OCI-LY1 (cell line): ENCODE results near the gene NEURL1B.

Source experiments
- H2AFZ ChIP-seq: fragments of 200-600 bp; sonication (generic), shearing (Covaris generic); 2 replicates; pipeline ENCODE4 v1.6.0; 2014; ENCODE audit warnings: antibody characterized with exemption, mild to moderate bottlenecking, low read length
- H3F3A ChIP-seq: fragments of 200-600 bp; sonication (generic), shearing (Covaris generic); 2 replicates; pipeline ENCODE4 v1.6.0; 2014; ENCODE audit warnings: mild to moderate bottlenecking, antibody characterized with exemption, low read length, moderate library complexity; ENCODE audit not compliant: insufficient read depth
- H3K27ac ChIP-seq: fragments of 200-600 bp; sonication (generic); 2 replicates; pipeline ENCODE4 v1.5.1; 2014; ENCODE audit warnings: low read length, mixed run types, mild to moderate bottlenecking, low read depth; ENCODE audit not compliant: poor library complexity, severe bottlenecking
- H3K27me3 ChIP-seq: fragments of 200-600 bp; sonication (generic); 2 replicates; pipeline ENCODE4 v1.6.0; 2014; ENCODE audit warnings: antibody characterized with exemption, mild to moderate bottlenecking, low read length, moderate library complexity; ENCODE audit not compliant: insufficient read depth
- H3K36me3 ChIP-seq: fragments of 200-600 bp; sonication (generic); 2 replicates; pipeline ENCODE4 v1.6.1; 2014; ENCODE audit warnings: mild to moderate bottlenecking, antibody characterized with exemption, low read length, moderate library complexity, mixed read lengths; ENCODE audit not compliant: insufficient read depth
- H3K4me1 ChIP-seq: fragments of 200-600 bp; sonication (generic); 2 replicates; pipeline ENCODE4 v1.5.1; 2014; ENCODE audit warnings: mild to moderate bottlenecking, low read length, moderate library complexity; ENCODE audit not compliant: insufficient read depth, severe bottlenecking
- H3K4me2 ChIP-seq: fragments of 200-600 bp; sonication (generic), shearing (Covaris generic); 2 replicates; pipeline ENCODE4 v1.6.1; 2014; ENCODE audit warnings: low read length
- H3K4me3 ChIP-seq: fragments of 200-600 bp; sonication (generic); 2 replicates; pipeline ENCODE4 v1.5.1; 2014; ENCODE audit warnings: low read length, low read depth, mild to moderate bottlenecking, mixed read lengths; ENCODE audit not compliant: poor library complexity, severe bottlenecking
- H3K79me2 ChIP-seq: fragments of 200-600 bp; shearing (Covaris generic); 2 replicates; pipeline ENCODE4 v1.6.1; 2016; ENCODE audit warnings: mixed run types, low read length, mixed read lengths; ENCODE audit not compliant: insufficient read depth
- H3K9ac ChIP-seq: fragments of 200-600 bp; sonication (generic), shearing (Covaris generic); 2 replicates; pipeline ENCODE4 v1.6.1; 2014; ENCODE audit warnings: mild to moderate bottlenecking, low read length, mixed read lengths
- H3K9me2 ChIP-seq: fragments of 200-600 bp; sonication (generic), shearing (Covaris generic); 2 replicates; pipeline ENCODE4 v1.6.1; 2014; ENCODE audit warnings: low read depth, mild to moderate bottlenecking, low read length, mixed read lengths
- H3K9me3 ChIP-seq: fragments of 200-600 bp; shearing (Covaris generic); 2 replicates; pipeline ENCODE4 v1.6.1; 2014; ENCODE audit warnings: low read length, mixed read lengths
- H4K20me1 ChIP-seq: fragments of 200-600 bp; sonication (generic), shearing (Covaris generic); 2 replicates; pipeline ENCODE4 v1.6.0; 2016; ENCODE audit warnings: mild to moderate bottlenecking, low read length; ENCODE audit not compliant: insufficient read depth
- CTCF ChIP-seq: fragments of 200-600 bp; sonication (generic), shearing (Covaris generic); IDR thresholded peaks from 2 replicates; pipeline ENCODE4 v1.5.1; 2017; ENCODE audit warnings: mild to moderate bottlenecking, antibody characterized with exemption, low read length, moderate library complexity, mixed read lengths
- EZH2 ChIP-seq: fragments of 200-600 bp; sonication (generic), shearing (Covaris generic); IDR thresholded peaks from 2 replicates; pipeline ENCODE4 v1.8.0; 2017; ENCODE audit warnings: borderline replicate concordance, mixed run types, mild to moderate bottlenecking, antibody characterized with exemption, low read length, moderate library complexity, mixed read lengths

Gene NEURL1B

GRCh38 chr5:172685091-172685490, 44.0 kb downstream of the NEURL1B start:
- no peaks in the 10 kb centered on the region for H3K9me3 ChIP-seq
- H3K79me2 ChIP-seq, result no peaks in the 10 kb centered on the region
- no peak overlapping the region for H3K4me3 ChIP-seq
- no peaks in the 10 kb centered on the region for H4K20me1 ChIP-seq
- H2AFZ ChIP-seq, result no peak overlapping the region
- no peaks in the 10 kb centered on the region for H3K27me3 ChIP-seq
- TF ChIP-seq EZH2, result no peak
- no peak for TF ChIP-seq CTCF
- no peak overlapping the region for H3K27ac ChIP-seq
- no peak overlapping the region for H3K9ac ChIP-seq
- no peaks in the 10 kb centered on the region for H3K36me3 ChIP-seq
- no peak overlapping the region for H3K4me2 ChIP-seq
- no peaks in the 10 kb centered on the region for H3F3A ChIP-seq
- no peaks in the 10 kb centered on the region for H3K9me2 ChIP-seq
- H3K4me1 ChIP-seq, result no peaks in the 10 kb centered on the region

GRCh38 chr5:172686111-172686510, 45.0 kb downstream of the NEURL1B start:
- no peak overlapping the region for H3K4me3 ChIP-seq
- H3K4me2 ChIP-seq, result no peak overlapping the region
- no peaks in the 10 kb centered on the region for H3K4me1 ChIP-seq
- no peak overlapping the region for H3K9ac ChIP-seq
- no peaks in the 10 kb centered on the region for H3F3A ChIP-seq
- no peaks in the 10 kb centered on the region for H4K20me1 ChIP-seq
- H3K27ac ChIP-seq, result no peak overlapping the region
- no peak overlapping the region for H2AFZ ChIP-seq
- no peaks in the 10 kb centered on the region for H3K9me3 ChIP-seq
- no peaks in the 10 kb centered on the region for H3K36me3 ChIP-seq
- TF ChIP-seq EZH2 (no peak), CTCF (no peak)
- no peaks in the 10 kb centered on the region for H3K27me3 ChIP-seq
- no peaks in the 10 kb centered on the region for H3K79me2 ChIP-seq
- no peaks in the 10 kb centered on the region for H3K9me2 ChIP-seq

DNA sequence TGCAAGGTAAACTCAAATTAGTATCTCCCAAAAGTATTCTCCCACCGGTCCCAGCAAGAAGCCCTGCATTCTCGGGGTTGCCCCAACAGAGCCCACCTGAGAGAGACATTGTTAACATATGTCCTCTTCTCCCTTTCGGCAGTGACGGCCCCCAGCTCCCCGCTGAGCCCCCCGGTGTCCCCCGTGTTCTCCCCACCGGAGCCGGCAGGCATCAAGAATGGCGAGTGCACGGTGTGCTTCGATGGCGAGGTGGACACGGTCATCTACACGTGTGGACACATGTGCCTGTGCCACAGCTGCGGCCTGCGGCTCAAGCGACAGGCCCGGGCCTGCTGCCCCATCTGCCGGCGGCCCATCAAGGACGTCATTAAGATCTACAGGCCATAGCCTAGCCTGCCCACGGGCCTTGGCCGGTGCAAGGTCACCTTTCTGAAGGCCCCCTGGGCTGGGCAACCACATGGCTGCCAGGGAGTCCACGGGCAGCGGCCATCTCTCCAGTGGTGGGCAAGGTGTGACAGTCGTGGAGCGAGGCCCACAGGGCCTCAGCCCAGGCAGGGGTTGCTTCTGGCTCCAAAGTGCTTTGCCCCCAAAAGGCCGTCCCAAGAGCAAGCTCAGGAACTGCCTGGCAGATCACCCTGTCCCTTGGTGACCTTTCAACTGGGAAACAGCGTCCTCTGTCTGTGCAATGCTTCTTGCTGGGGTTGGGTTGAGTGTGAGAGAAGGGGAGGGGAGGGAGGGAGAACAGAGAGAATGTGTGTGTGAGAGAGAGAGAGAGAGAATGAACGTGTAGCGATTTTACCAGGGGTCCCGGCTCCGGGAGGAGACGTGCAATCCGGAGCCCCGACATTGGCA, 45.7 kb downstream of the NEURL1B start:
- no peaks in the 10 kb centered on the region for H3K27me3 ChIP-seq
- no peaks in the 10 kb centered on the region for H3K4me1 ChIP-seq
- no peak overlapping the region for H3K9ac ChIP-seq
- H3K4me2 ChIP-seq, result no peak overlapping the region
- no peak overlapping the region for H3K4me3 ChIP-seq
- no peaks in the 10 kb centered on the region for H3K36me3 ChIP-seq
- TF ChIP-seq CTCF (no peak), EZH2 (no peak)
- no peak overlapping the region for H2AFZ ChIP-seq
- no peaks in the 10 kb centered on the region for H3F3A ChIP-seq
- H3K27ac ChIP-seq, result no peak overlapping the region
- no peaks in the 10 kb centered on the region for H3K9me3 ChIP-seq
- no peaks in the 10 kb centered on the region for H3K9me2 ChIP-seq
- H3K79me2 ChIP-seq, result no peaks in the 10 kb centered on the region
- no peaks in the 10 kb centered on the region for H4K20me1 ChIP-seq
